ENCODE data around the gene OR4E1. TPM values are rescaled to one million over a fixed set of nuclear protein-coding genes. Genes with fewer than 3 reads are reported as not detected.

Gene OR4E1
- total RNA-seq, 1 experiment from 2014 or later, result not detected

GRCh38 chr14:21643407-21643806 is 30.2 kb downstream of the OR4E1 start:
- TF ChIP-seq CTCF (conservative IDR thresholded peaks at IDR 0.05; ENCODE audit: low read depth, low read length) (no peak), EZH2phosphoT487 (IDR thresholded peaks at IDR 0.05; ENCODE audit: borderline replicate concordance, low read length) (no peak), EZH2 (IDR thresholded peaks at IDR 0.05; ENCODE audit: low read length, unreplicated experiment) (no peak)
- Histone ChIP-seq H3K9ac (ENCODE audit: low read length) (no peak overlapping the region), H3K4me3 (ENCODE audit: low read length) (no peak overlapping the region), H4K20me1 (ENCODE audit: low read length) (no peaks in the 10 kb centered on the region), H3K9me3 (ENCODE audit: low read length) (no peaks in the 10 kb centered on the region), H3F3A (ENCODE audit: low read length, unreplicated experiment) (no peaks in the 10 kb centered on the region), H3K4me1 (ENCODE audit: insufficient read depth, low read length) (no peaks in the 10 kb centered on the region), H2AFZ (ENCODE audit: low read length) (no peak overlapping the region), H3K36me3 (ENCODE audit: low read depth, low read length) (no peaks in the 10 kb centered on the region), H3K4me2 (ENCODE audit: low read length) (no peak overlapping the region), H3K9me2 (replicated peaks; ENCODE audit: low read length) (no peaks in the 10 kb centered on the region), H3K27ac (ENCODE audit: low read length) (no peak overlapping the region), H3K79me2 (ENCODE audit: low read length) (no peaks in the 10 kb centered on the region), H3K27me3 (ENCODE audit: low read length) (peaks cover 48% of the 10 kb centered on the region)
- no peak for DNase-seq
- ATAC-seq, result no peak
- BruUV-seq (replicated peaks), result no TSS peak
- POLR2A ChIA-PET (ENCODE audit: unreplicated experiment), result no interaction called here
- CTCF ChIA-PET, result no interaction called here
- intact Hi-C loops (cut with micrococcal nuclease), result no loop called here

- no peak for DNase-seq
- no peak overlapping the region for H3K9ac ChIP-seq (ENCODE audit: low read length)
- BruUV-seq (replicated peaks), result no TSS peak
- no peaks in the 10 kb centered on the region for H3F3A ChIP-seq (ENCODE audit: low read length, unreplicated experiment)
- H3K4me3 ChIP-seq (ENCODE audit: low read length), result no peak overlapping the region
- no peak for TF ChIP-seq EZH2phosphoT487 (IDR thresholded peaks at IDR 0.05; ENCODE audit: borderline replicate concordance, low read length)
- no peak for TF ChIP-seq CTCF (conservative IDR thresholded peaks at IDR 0.05; ENCODE audit: low read depth, low read length)
- TF ChIP-seq EZH2 (IDR thresholded peaks at IDR 0.05; ENCODE audit: low read length, unreplicated experiment), result no peak
- H3K9me3 ChIP-seq (ENCODE audit: low read length), result no peaks in the 10 kb centered on the region
- intact Hi-C loops (cut with micrococcal nuclease), result no loop called here
- no peaks in the 10 kb centered on the region for H3K9me2 ChIP-seq (replicated peaks; ENCODE audit: low read length)
- no peaks in the 10 kb centered on the region for H4K20me1 ChIP-seq (ENCODE audit: low read length)
- H2AFZ ChIP-seq (ENCODE audit: low read length), result no peak overlapping the region
- ATAC-seq, result no peak
- no peak overlapping the region for H3K27ac ChIP-seq (ENCODE audit: low read length)
- no peaks in the 10 kb centered on the region for H3K4me1 ChIP-seq (ENCODE audit: insufficient read depth, low read length)
- H3K27me3 ChIP-seq (ENCODE audit: low read length), result peaks cover 46% of the 10 kb centered on the region
- no peak overlapping the region for H3K4me2 ChIP-seq (ENCODE audit: low read length)
- no peaks in the 10 kb centered on the region for H3K79me2 ChIP-seq (ENCODE audit: low read length)
- no peaks in the 10 kb centered on the region for H3K36me3 ChIP-seq (ENCODE audit: low read depth, low read length)
- ChIA-PET POLR2A (ENCODE audit: unreplicated experiment) (no interaction called here), CTCF (no interaction called here)
These were observed 30.9 kb downstream of the OR4E1 start for GRCh38 chr14:21642683-21643082.

- H3K4me3 ChIP-seq (ENCODE audit: low read length), result no peak within 1 kb of the TSS
- intact Hi-C loops (cut with micrococcal nuclease), result no loop called here
- no peak for TF ChIP-seq CTCF (conservative IDR thresholded peaks at IDR 0.05; ENCODE audit: low read depth, low read length)
- no peak for TF ChIP-seq EZH2 (IDR thresholded peaks at IDR 0.05; ENCODE audit: low read length, unreplicated experiment)
- no peak for TF ChIP-seq EZH2phosphoT487 (IDR thresholded peaks at IDR 0.05; ENCODE audit: borderline replicate concordance, low read length)
- no peaks in the 10 kb centered on the region for H3F3A ChIP-seq (ENCODE audit: low read length, unreplicated experiment)
- no peak within 1 kb of the TSS for H3K4me2 ChIP-seq (ENCODE audit: low read length)
- no peak for DNase-seq
- no peaks in the 10 kb centered on the region for H3K9me3 ChIP-seq (ENCODE audit: low read length)
- no peaks in the 10 kb centered on the region for H3K79me2 ChIP-seq (ENCODE audit: low read length)
- CTCF ChIA-PET, result no interaction called here
- no peak for ATAC-seq
- H3K27me3 ChIP-seq (ENCODE audit: low read length), result peaks cover 45% of the 10 kb centered on the region
- H3K9me2 ChIP-seq (replicated peaks; ENCODE audit: low read length), result no peaks in the 10 kb centered on the region
- POLR2A ChIA-PET (ENCODE audit: unreplicated experiment), result no interaction called here
- H3K9ac ChIP-seq (ENCODE audit: low read length), result no peak within 1 kb of the TSS
- no peaks in the 10 kb centered on the region for H4K20me1 ChIP-seq (ENCODE audit: low read length)
- peaks cover 11% of the 10 kb centered on the region; the same call in 1 of the 2 replicates for H3K4me1 ChIP-seq (ENCODE audit: insufficient read depth, low read length)
- H2AFZ ChIP-seq (ENCODE audit: low read length), result no peak within 1 kb of the TSS
- H3K27ac ChIP-seq (ENCODE audit: low read length), result no peak within 1 kb of the TSS
- no peaks in the 10 kb centered on the region for H3K36me3 ChIP-seq (ENCODE audit: low read depth, low read length)
- BruUV-seq (replicated peaks), result no TSS peak
These were observed 38.8 kb downstream of the OR4E1 start, which contains the start of gene OR10G2 for GRCh38 chr14:21634840-21635239. Gene OR10G2 (minus strand): TSS chr14:21634940. CDS start chr14:21634842, 98 bp downstream.

All from PC-3 (cell line).